KMS-11 (cell line): ENCODE measurements around the gene GSG1L2.

ENCODE experiments used
- H2AFZ ChIP-seq: fragments of 200-600 bp; sonication (generic); 2 replicates; pipeline ENCODE4 v1.6.1; 2016; ENCODE audit warnings: antibody characterized with exemption, mixed run types, low read depth
- H3K27ac ChIP-seq: fragments of 200-600 bp; sonication (generic); 2 replicates; pipeline ENCODE4 v1.6.1; 2016; ENCODE audit warnings: mild to moderate bottlenecking, mixed run types
- H3K27me3 ChIP-seq: fragments of 200-600 bp; sonication (generic); 2 replicates; pipeline ENCODE4 v1.6.1; 2017; ENCODE audit warnings: mild to moderate bottlenecking, low read depth, mixed run types, moderate library complexity; ENCODE audit not compliant: insufficient read depth
- H3K36me3 ChIP-seq: fragments of 200-600 bp; sonication (generic); 2 replicates; pipeline ENCODE4 v1.6.1; 2017; ENCODE audit warnings: mild to moderate bottlenecking, mixed run types; ENCODE audit not compliant: insufficient read depth
- H3K4me1 ChIP-seq: fragments of 200-600 bp; sonication (generic); 2 replicates; pipeline ENCODE4 v1.6.1; 2016; ENCODE audit warnings: mild to moderate bottlenecking, low read depth, mixed run types; ENCODE audit not compliant: poor library complexity, severe bottlenecking
- H3K4me2 ChIP-seq: fragments of 200-600 bp; sonication (generic); 2 replicates; pipeline ENCODE4 v1.7.0; 2016; ENCODE audit warnings: mild to moderate bottlenecking, mixed run types
- H3K4me3 ChIP-seq: fragments of 200-600 bp; sonication (generic); IDR thresholded peaks from 2 replicates; pipeline ENCODE4 v1.6.1; 2017; ENCODE audit warnings: low read depth, low read length, mixed read lengths; ENCODE audit not compliant: insufficient read depth
- H3K79me2 ChIP-seq: fragments of 200-600 bp; sonication (generic); 2 replicates; pipeline ENCODE4 v1.6.1; 2016; ENCODE audit warnings: low read depth, mixed run types; ENCODE audit not compliant: insufficient read depth
- H3K9ac ChIP-seq: fragments of 200-600 bp; sonication (generic); 2 replicates; pipeline ENCODE4 v1.6.1; 2016; ENCODE audit warnings: mild to moderate bottlenecking, mixed run types
- H4K20me1 ChIP-seq: fragments of 200-600 bp; sonication (generic); 2 replicates; pipeline ENCODE4 v1.6.1; 2016; ENCODE audit warnings: mild to moderate bottlenecking, mixed run types; ENCODE audit not compliant: insufficient read depth
- CTCF ChIP-seq: fragments of 200-600 bp; sonication (generic); conservative IDR thresholded peaks from 2 replicates; pipeline ENCODE4 v1.6.1; 2017; ENCODE audit warnings: low read depth, mild to moderate bottlenecking, antibody characterized with exemption, low read length, moderate library complexity, mixed read lengths

GSG1L2 gene

GRCh38 chr17:9817086-9817485 is 4.8 kb downstream of the GSG1L2 start:
- TF ChIP-seq CTCF = no peak
- no peak overlapping the region for H3K27ac ChIP-seq

GRCh38 chr17:9816472-9816871 is 5.4 kb downstream of the GSG1L2 start:
- Histone ChIP-seq H3K4me1 (no peaks in the 10 kb centered on the region), H3K27ac (no peak overlapping the region), H3K9ac (no peak overlapping the region), H3K27me3 (no peaks in the 10 kb centered on the region), H3K4me2 (no peak overlapping the region), H4K20me1 (no peaks in the 10 kb centered on the region), H3K36me3 (no peaks in the 10 kb centered on the region), H3K79me2 (no peaks in the 10 kb centered on the region), H3K4me3 (no peak overlapping the region), H2AFZ (no peak overlapping the region)
- no peak for TF ChIP-seq CTCF

More at GRCh38 chr17:9817086-9817485, 4.8 kb downstream of the GSG1L2 start:
- Histone ChIP-seq H2AFZ (no peak overlapping the region), H3K4me2 (no peak overlapping the region), H3K9ac (no peak overlapping the region), H4K20me1 (no peaks in the 10 kb centered on the region), H3K4me1 (no peaks in the 10 kb centered on the region), H3K27me3 (no peaks in the 10 kb centered on the region), H3K36me3 (no peaks in the 10 kb centered on the region), H3K79me2 (no peaks in the 10 kb centered on the region), H3K4me3 (no peak overlapping the region)

- Histone ChIP-seq H3K4me1 (no peaks in the 10 kb centered on the region), H4K20me1 (no peaks in the 10 kb centered on the region), H3K4me3 (no peak overlapping the region), H3K36me3 (no peaks in the 10 kb centered on the region), H3K27me3 (no peaks in the 10 kb centered on the region), H2AFZ (no peak overlapping the region), H3K4me2 (no peak overlapping the region), H3K27ac (no peak overlapping the region), H3K9ac (no peak overlapping the region), H3K79me2 (no peaks in the 10 kb centered on the region)
- TF ChIP-seq CTCF = no peak
Observed at GRCh38 chr17:9814337-9814945, 7.4 kb downstream of the GSG1L2 start.

- no peak for TF ChIP-seq CTCF
- Histone ChIP-seq H3K36me3 (no peaks in the 10 kb centered on the region), H3K27ac (no peak overlapping the region), H3K79me2 (no peaks in the 10 kb centered on the region), H3K4me2 (no peak overlapping the region), H3K9ac (no peak overlapping the region), H3K4me1 (no peaks in the 10 kb centered on the region), H2AFZ (no peak overlapping the region), H3K27me3 (no peaks in the 10 kb centered on the region), H3K4me3 (no peak overlapping the region), H4K20me1 (no peaks in the 10 kb centered on the region)
Observed at GRCh38 chr17:9813166-9813565, 8.7 kb downstream of the GSG1L2 start.
